DMS53 treated with DMSO at 0.1 percent for 48 hours (cell line): ENCODE data around the gene TEFM.
"Not testable (repeated sequence)": the region's sequence is repeated elsewhere in the genome, so short reads cannot be mapped to it uniquely, and the experiment has no call there.

Experiments
- DNase-seq: peaks from one replicate; lab custom pipeline; 2025; ENCODE audit not compliant: unreplicated experiment; lab: John Stamatoyannopoulos, UW

The TEFM gene, protein sequence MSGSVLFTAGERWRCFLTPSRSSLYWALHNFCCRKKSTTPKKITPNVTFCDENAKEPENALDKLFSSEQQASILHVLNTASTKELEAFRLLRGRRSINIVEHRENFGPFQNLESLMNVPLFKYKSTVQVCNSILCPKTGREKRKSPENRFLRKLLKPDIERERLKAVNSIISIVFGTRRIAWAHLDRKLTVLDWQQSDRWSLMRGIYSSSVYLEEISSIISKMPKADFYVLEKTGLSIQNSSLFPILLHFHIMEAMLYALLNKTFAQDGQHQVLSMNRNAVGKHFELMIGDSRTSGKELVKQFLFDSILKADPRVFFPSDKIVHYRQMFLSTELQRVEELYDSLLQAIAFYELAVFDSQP

DNA sequence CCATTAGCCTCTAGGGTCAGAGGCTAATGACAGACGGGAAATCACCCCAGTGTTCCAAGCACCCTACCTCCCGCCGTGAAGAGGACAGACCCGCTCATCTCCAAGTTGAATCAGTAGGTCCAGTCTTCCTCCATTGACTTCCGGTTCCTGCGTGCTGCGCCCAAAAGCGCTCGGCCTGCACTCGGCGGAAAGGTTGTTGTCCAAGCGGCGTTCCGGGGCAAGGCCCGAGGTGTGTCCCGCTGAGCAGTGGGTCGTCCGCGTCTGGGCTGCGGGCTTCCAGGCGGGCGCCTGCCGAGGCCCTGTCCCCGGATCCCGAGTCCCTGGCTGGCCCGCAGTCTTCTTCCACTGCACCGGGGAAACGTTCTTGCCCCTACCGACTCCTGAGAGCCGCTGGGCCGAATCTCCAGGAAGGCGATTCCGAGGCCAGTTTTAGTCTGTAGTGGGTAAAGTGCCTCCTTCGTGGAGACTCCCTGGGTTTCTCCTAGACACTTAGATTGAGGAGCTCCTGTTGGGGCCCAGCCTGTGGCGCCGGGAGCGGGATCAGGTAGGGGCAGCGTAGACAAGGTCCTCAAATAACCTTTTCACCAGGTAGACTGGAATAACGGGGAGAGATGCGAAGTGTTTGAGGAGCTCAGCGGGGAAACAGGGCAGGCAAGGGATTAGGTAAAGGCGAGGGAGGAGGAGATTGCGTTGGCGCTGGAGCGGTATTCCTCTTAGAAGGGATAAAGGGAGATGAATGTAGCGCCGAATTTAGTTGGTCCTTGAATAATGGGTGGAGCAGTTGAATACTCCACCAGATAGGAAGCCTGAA is at the start of gene TEFM:
Gene TEFM (minus strand): TSS at position 138 of the 811 bp plus-strand sequence. CDS start 40 bp downstream, at position 98.
- DNase-seq, result peak; percentile 58

GRCh38 chr17:30954046-30954830 is 48.2 kb upstream of the TEFM start:
- no peak for DNase-seq

GRCh38 chr17:30952638-30953393 is 46.8 kb upstream of the TEFM start:
- no peak for DNase-seq

DNA sequence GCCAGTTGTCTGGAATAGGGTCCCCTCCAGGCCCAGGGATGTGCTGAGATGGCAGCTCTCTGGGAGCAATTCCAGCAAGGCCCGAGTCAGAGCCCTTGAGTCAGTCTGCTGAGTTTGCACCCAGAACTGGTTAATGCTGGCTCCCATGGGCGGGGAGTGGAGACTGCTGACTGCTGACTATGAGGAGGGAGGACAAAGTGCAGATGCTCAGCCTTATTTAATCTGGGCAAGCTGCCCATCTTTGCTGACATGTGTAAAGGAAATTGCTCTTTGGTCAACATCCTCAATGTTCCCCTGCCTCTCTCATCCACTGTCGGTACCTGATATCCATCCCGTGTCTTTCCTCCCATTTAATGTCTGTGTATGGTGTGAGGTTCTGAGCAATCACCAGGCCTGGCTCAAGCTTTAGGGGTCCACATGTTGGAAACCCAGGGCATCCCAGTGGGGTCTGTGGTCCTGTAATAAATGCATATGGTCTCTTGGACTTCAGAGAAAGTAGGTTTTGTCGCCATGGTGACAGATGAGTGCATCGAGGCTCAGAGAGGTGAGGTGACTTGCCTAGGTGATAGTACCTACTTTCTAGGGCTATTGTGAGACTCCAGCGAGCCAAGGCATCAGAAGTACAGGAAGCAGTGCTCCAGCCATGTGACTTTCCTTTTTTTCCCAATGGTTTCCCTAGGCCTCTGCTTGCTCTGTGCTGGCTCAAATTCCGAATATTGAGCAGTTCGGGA is 44.8 kb upstream of the TEFM start:
- DNase-seq, result peak; percentile 84

- DNase-seq, result no peak
Observed at GRCh38 chr17:30950189-30950588, 44.2 kb upstream of the TEFM start.

GRCh38 chr17:30947796-30948195 is 41.8 kb upstream of the TEFM start:
- no peak for DNase-seq

GRCh38 chr17:30942308-30943079 is 36.5 kb upstream of the TEFM start:
- no peak for DNase-seq

GRCh38 chr17:30939051-30939689 is 33.1 kb upstream of the TEFM start:
- no peak for DNase-seq

- DNase-seq, result no peak
Observed at GRCh38 chr17:30933966-30934365, 27.9 kb upstream of the TEFM start.

DNA sequence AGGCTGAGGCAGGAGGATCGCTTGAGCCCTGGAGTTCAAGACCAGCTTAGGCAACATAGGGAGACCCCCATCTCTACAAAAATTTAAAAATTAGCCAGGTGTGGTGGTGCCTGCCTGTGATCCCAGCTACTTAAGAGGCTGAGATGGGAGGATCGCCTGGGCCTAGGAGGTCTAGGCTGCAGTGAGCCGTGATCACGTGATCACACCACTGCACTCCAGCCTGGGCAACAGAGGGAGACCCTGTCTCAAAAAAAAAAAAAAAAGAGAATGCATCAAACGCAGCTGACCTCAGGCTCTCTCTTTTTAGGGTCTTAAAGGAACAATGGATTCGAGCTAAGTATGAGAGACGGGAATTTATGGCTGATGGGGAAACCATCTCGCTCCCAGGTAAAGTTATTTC is 25.5 kb upstream of the TEFM start:
- not testable (repeated sequence) for DNase-seq

DNA sequence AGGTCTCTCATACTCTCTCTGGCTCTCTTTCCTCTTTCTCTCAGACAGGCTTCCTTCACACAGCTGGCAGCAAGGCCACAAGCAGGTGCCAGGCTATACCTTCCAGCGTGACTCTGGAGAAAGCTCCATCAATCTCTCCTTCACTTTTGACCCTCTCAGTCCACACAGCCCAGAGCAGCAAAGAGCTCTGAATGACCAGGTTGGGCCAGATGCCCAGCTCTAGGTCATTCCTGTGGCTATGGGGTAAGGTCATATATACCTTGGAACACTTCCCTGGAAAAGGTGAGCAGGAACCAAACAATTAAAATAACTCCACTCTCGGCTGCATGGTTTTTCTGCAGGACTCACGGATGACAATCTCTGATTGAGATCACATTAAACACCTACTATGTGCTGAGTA is 24.5 kb upstream of the TEFM start:
- no peak for DNase-seq

- DNase-seq, result not testable (repeated sequence)
Observed at GRCh38 chr17:30929861-30930260, 23.8 kb upstream of the TEFM start.

GRCh38 chr17:30929081-30929633 is 23.1 kb upstream of the TEFM start:
- DNase-seq, result no peak

GRCh38 chr17:30928584-30928983 is 22.5 kb upstream of the TEFM start:
- no peak for DNase-seq

- no peak for DNase-seq
Observed at GRCh38 chr17:30927756-30928155, 21.7 kb upstream of the TEFM start.

DNA sequence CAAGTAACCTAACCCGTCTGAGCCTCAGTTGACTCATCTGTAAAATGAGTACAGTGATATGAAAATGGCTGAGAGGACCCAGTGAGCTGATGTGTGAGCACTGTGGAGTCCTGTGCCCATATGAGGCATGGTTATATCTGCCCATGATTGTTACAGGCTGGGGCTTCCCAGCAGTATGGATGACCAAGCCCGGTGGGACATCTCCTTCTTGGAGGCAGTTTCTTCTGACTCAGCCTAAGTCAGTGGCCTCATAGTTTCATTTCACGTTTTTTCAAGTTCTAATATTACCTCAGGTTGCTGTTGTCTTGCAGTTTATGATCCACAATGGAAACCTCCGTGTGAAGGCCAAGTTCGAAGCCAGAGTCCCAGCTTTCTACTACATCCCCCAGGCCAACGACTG is 20.5 kb upstream of the TEFM start:
- DNase-seq, result no peak

DNA sequence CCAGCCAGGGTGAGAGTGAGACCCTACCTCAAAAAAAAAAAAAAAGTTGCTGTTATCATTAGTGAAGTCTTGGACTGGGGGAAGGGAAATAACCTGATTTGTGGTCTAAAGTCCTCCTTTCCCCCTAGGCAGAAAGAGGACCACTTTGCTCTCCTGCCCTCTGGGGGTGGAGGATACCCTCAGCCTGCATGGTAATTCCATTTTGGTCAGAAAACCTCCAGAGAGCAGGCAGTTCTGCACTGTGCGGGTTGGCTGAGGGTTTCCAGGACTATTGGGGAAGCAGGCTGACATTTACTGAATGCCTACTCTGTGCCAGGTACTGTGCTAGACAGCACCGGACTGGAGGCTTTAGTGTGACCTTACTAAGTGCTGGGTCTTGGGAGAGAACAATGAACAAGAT is 18.3 kb upstream of the TEFM start:
- DNase-seq, result no peak

- DNase-seq, result no peak
Observed at GRCh38 chr17:30922235-30923030, 16.4 kb upstream of the TEFM start.
